GM18507 (cell line): Measurements from ENCODE around the gene ASB15.
"Not testable (repeated sequence)": the region's sequence is repeated elsewhere in the genome, so short reads cannot be mapped to it uniquely, and the experiment has no call there.

Experiments
- DNase-seq: peaks from one replicate; pipeline ENCODE4 v3.0.0; 2011; ENCODE audit warnings: low read depth; ENCODE audit not compliant: insufficient read length; ENCODE audit errors: extremely low spot score
- FAIRE-seq: peaks from 2 replicates; lab custom pipeline; 2011; peaks lifted over from hg19 to GRCh38; lab: Jason Lieb, UNC

Gene ASB15

DNA sequence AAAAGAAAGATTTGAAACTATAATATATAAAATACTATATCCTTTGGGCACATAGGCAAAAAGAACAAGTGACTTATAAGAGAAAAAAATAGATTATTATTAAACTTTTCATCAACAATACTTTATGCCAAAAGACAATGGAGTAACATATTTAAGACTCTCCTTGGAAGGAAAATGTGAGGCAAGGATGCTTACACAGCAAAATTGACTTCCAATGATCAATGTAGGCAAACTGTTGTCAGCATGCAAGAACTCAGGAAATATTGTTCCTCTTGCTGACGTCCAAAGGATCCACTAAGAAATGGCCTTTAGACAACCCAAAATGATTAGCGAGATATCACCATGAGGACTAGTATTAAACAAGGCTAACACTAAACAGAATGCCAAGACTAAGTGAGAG lies 31.2 kb downstream of the ASB15 start:
- FAIRE-seq (no peak), DNase-seq (no peak)

DNA sequence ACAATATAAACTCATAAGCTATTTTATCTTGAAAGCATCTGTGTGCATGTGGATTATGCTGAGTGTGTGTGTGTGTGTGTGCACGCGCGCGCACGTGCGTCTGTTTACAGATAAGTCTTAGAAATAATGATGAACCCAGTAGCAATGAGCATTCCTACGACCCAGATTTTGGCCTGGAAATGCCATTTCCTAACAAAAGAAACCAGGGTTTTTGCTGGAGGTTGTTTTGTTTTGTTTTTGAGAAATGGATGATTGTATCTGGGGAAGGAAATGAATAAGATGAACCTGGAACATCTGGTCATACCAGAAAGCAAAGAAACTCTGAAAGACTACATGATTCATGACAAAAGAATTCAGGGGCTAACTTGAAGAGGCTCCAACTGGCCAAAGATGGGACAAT lies 31.9 kb downstream of the ASB15 start:
- FAIRE-seq = no peak

DNA sequence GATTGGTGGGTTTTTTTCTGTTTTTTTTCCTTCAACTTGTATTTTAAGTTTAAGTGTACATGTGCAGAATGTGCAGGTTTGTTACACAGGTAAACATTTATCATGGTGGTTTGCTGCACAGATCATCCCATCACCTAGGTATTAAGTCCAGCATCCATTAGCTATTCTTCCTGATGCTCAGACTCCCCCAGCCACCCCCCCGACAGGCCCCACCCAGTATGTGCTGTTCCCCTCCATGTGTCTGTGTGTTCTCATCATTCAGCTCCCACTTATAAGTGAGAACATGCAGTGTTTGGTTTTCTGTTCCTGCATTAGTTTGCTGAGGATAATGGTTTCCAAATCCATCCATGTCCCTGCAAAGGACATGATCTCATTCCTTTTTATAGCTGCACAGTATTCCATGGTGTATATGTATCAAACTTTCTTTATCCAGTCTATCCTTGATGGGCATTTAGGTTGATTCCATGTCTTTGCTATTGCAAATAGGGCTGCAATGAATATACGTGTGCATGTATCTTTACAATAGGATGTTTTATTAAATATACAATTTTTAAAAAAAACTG lies 32.5 kb downstream of the ASB15 start:
- not testable (repeated sequence) for DNase-seq, FAIRE-seq

More for the DNA sequence above, 31.9 kb downstream of the ASB15 start:
- no peak for DNase-seq

DNA sequence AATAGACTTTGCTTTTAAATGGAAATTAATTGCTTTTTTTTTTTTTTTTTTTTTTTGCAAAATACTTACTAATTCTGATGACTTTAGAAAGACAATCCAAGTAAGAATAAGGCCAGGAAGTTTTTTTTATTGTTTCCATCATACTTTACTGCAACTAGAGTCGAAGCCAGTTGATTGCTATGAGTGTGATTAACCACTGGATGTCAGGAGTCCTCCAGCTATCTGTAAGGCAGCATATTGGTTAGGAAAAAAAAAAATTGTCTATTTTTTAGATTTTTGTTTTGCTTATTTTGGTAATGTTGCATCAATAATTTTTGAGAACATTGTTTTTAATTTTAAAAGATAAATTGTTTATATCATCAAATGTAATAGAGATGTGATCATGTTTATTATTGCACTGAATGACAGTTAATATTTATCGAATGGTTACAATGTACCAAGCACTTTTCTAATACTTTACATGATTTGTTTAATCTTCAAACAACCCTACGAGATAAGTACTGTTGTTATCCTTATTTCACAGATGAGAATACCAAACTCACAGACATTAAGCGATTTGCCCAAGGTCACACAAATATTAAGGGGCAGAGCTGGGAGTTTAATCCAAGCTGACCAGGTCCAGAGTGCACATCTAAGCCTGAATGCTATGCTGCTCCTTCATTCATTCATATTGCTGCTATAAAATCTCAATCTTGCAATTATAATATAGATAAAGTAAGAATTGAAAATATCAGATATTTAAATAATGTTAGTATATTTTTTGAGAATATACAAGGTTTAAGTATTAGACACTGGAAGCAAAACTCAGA lies 34.1 kb downstream of the ASB15 start:
- DNase-seq (no peak), FAIRE-seq (no peak)

DNA sequence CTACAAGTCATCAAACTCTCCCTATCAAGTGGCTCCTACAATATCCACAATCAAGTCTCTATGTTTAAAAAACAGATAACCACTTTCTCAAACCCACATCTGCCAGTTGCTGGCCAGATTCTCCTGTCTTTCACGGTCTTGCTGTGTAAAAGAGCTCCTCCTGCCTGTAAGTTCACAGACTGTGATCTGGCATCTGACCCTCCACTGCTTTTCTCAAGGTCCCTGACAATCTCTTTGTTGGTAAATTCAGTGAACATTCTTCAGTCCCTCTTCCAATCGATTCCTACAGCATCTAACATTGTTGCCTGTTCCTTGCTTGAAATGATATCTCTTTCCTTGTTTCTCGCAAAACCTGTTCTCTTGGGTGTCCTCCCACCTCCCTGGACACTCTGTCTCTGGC lies 35.6 kb downstream of the ASB15 start:
- no peak for FAIRE-seq
- DNase-seq = no peak

DNA sequence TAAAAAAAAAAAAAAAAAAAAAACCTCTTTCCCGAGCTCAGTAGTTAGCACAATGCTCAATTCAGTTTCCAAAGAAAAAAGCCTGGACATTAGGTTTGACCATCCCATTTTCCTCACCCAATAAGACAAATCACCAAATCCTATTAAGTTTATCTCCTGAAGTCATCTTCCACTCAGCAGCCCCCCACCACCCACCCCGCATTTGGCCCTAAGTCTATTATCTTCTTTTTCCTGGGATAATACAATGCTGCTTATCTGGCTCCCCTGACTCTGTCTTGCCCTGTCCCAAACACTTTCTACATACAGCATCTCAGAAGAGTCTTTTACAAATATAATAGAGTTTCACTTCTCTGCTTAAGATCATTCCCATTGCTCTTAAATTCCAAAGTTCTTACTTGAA lies 36.3 kb downstream of the ASB15 start:
- FAIRE-seq (no peak), DNase-seq (no peak)

DNA sequence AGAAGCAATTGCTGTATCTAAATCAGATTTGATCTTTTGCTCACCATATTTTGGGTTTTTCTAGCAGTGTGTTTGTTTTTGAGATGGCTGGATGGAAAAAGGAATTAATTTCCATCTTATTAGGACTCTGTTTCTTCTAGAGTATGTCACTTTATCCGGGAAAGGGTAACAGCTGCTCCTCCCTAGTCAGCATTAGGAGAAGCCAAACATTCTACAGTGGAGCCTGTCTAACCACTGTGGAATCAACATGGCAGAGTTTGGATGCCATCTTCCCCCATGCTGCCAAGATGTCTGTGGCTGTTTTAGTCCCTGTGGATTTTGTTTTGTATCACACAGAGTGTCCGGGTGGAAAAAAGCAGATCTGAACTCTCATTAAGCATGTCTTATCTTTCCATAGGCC lies 38.0 kb downstream of the ASB15 start:
- FAIRE-seq (no peak), DNase-seq (no peak)

DNA sequence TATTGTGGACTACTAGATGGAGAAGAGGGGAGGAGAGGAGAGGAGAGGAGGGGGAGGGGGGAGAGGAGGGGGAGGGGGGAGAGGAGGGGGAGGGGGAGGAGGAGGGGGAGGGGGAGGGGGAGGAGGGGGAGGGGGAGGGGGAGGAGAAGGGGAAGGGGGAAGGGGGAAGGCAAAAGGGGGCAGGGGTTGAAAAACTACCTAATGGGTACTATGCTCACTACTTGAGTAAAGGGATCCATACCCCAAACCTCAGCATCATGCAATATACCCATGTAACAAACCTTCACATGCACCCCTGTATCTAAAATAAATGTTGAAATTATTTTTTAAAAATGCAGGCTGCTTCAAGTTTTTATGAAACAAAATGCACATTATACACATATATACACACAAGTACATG lies 39.0 kb downstream of the ASB15 start:
- DNase-seq = no peak
- FAIRE-seq = no peak

DNA sequence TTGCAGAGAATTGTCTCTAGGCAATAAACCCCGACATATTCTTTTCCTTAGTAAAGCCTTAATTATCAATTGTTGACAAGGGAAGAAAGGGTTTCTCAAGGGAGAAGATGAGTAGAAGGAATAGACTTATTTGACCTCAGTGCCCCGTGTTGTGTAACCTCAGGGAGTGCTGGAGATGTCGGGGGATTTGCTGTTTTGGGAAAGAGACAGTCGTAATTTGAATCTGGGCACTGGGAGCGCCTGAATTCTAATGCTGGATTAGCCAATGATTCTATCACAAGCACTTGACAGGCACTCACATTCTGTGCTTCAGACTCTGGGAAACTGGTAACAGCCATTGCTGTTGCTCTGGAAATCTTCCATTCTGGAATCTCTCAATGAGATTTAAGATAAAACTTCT lies 40.3 kb downstream of the ASB15 start:
- no peak for FAIRE-seq
- DNase-seq = no peak

DNA sequence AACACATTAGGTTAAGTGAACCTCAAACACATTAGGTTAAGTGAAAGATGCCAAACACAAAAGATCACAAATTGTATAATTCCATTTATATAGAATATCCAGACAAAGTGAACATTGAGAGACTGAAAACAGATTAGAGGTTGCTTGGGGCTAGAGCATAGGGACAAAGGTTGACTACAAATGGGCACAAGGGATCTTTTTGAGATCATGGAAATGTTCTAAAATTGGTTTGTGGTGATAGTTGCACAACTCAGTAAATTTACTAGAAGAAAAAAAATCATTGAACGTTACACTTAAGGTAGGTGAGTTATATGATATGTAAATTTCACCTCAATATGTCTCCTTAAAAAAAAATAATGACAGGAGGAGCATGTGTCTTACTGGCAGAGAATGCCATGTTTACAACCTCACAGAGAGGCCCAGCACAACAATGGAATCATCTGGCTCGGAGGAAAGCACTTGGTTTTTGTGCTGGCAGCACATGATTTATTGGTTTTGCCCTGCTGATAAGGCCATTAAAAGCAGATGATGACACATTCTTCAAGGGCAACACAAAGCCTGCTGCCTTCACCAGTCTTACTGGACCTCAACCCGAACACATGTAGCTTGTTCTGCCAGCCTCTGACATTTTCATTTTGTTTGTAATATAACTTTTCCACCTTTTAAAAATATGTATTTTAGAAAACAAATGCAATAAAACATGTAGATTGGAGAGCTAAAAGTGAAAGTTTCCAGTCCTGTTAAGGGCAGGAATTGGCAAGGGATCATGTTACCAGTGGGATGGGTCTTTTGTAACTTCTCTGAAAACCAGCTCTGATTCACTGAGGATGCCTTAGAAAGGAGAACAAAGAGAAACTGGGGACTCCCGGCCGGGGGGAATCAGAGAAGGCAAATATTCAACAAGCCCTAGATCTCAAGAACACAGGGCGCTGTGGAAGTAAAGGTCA lies 42.1 kb downstream of the ASB15 start:
- FAIRE-seq = no peak
- no peak for DNase-seq

DNA sequence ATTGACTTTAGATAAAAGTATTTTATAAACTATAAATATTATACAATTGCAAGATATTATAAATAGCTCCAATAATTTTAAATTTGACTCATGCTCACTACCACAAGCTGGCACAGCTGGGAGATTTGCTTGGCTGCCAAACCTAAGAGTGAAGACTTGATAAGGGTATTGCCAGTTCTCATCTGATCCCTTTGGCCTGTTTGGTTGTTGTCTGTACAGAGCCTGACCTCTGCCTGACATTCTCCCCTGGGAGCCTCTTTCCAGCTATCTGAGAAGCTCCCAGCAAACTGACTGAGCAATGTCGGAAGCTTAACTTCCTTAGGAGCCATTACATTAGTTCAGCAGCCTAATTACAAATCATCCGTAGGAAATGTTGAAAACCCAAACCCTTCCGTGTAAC lies 43.9 kb downstream of the ASB15 start:
- no peak for DNase-seq
- no peak for FAIRE-seq

DNA sequence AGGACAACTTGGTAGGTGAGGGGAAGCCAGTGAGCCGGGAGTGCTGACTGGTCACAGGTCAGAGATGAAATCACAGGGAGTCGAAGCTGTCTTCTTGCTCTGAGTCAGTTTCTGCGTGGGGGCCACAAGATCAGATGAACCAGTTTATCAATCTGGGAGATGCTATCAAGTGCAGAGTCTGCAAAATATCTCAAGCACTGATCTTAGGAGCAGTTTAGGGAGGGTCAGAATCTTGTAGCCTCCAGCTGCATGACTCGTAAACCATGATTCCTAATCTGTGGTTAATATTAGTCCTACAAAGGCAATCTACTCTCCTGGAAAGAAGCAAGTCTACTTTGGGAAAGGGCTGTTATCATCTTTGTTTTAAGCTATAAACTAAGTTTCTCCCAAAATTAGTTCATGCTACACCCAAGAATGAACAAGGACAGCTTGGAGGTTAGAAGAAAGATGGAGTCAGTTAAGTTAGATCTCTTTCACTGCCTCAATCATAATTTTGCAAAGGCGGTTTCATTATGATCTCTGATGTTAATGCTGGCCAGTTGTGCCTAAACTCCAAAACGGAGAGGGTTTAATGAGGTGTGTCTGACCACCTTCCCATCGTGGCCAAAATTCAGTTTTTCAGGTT lies 45.6 kb downstream of the ASB15 start:
- no peak for FAIRE-seq
- DNase-seq = no peak

DNA sequence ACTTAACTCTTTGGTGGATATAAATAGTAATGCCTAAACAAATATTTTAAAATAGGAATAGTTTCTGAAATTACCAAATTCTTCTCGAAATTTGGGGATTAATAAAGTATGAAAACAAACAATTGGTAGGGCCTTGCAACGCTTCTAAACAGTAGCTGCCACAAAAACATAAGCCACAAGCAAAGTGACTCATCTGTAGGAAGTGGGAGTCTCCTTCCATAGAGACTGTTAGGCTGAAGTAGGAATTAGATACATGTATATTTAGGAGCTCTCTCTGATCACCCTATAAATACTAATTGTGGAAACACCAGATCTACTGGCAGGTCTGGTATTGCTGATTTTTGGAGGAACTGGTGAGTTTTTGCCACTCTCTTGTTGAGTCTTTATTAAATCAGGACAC lies 48.3 kb downstream of the ASB15 start:
- FAIRE-seq (no peak), DNase-seq (no peak)

DNA sequence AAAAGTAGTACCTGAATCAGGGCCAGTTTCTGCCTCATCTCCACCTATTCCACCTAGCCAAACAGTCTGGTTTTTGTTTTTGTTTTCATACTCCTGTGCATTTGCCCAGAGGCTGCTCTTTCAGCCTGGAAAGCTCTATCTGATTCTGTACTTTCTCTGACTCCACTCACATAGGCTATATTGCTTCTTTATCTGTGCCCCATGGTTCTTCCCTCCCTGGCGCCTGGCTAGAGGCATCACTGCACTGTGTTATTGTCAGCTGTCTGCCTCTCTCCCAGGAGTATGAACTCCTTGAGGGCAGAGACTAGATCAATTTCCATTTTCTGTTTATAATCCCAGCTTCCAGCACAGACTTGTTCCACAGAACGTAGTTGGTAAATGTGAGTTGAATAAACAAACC lies 49.0 kb downstream of the ASB15 start:
- no peak for FAIRE-seq

DNA sequence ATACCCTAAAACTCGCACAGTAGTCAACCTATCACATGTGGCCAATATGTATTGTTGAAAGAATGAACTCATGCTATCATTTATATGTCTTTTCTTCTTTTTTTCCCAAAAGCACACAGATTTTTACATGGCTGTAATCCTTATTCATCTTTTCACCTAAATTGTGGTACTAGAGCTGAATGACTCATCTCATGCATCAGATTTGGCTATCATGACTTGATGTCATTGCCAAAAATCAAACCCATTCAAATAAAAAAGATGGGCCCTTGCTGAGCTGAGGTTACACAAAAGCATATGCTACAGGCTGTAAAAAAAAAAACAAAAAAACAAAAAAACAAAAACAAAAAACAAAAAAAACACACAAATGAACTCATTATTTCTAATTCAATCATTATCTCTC lies 50.8 kb downstream of the ASB15 start:
- DNase-seq (no peak), FAIRE-seq (no peak)

More for the DNA sequence above, 49.0 kb downstream of the ASB15 start:
- DNase-seq = no peak

DNA sequence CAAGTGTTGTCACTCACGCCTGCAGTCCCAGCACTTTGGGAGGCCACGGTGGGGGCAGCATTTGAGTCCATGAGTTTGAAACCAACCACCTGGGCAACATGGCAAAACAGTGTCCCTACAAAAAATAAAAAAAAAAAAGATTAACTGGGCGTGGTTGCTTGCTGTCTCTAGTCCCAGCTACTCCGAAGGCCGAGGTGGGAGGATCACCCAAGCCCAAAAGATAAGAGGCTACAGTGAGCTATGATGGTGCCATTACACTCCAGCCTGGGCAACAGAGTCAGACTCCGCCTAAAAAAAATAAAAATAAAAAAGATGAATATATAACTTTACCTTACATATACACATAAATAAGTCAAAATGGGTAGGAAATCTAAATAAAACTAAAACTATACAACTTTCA lies 51.5 kb downstream of the ASB15 start:
- DNase-seq = no peak
- no peak for FAIRE-seq

DNA sequence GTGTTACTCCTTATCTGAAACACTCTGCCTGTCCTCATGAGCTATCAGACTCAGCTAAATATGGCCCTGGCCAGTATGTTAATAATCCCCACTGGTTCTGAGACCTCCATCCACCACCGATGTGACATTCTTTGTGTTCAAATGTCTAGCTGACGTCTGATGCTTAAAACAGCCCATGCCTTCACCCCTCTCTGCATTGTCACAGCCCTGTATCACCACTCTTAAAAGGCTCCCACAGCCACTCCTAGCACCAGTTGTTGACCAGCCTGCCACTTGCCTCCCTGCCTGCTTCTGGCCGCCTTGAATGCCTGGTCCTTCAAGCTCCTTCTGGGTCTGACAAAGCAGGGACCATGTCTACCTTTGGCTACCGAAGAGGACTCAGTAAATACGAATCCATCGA lies 54.0 kb downstream of the ASB15 start, which contains the start of gene LMOD2:
Gene LMOD2, plus strand, starts transcription at position 253 of the 400 bp plus-strand sequence. Its CDS starts 98 bp downstream, at position 351.
- DNase-seq = no peak
- FAIRE-seq = no peak

DNA sequence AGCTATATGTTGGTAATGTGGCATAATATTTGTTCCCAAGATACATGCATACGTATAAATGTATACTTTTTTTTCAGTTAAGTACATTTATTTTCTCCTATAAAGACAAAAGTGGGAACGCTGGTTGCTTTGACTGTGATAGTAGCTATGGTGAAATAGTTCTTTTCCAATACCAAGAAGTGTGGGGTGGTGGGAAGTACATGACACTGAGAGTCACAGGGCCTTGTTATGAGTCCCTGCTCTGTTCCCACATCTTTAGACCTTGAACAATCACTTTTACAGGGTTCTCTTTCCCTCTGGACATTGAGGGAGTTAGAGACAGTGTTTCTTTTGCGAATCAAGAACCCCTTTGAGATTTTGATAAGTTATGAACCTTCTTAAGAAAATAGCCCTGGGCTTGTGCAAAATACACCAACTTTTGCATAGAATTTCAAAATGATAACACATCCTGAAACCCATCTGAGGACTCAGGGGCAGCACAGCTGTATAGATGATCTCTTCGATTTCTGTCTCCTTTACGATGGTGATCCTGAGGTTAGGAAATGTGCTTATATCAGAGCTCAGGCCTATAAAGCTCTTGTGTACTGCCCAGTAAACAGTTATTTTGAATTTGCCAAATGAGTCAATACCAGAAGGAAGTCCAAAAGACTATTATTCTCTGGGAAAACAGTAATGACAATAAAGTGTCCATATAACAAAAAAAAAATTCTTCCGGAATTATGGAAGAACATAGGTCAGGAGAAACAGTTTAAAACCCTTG lies 55.1 kb downstream of the ASB15 start:
- DNase-seq (no peak), FAIRE-seq (no peak)

DNA sequence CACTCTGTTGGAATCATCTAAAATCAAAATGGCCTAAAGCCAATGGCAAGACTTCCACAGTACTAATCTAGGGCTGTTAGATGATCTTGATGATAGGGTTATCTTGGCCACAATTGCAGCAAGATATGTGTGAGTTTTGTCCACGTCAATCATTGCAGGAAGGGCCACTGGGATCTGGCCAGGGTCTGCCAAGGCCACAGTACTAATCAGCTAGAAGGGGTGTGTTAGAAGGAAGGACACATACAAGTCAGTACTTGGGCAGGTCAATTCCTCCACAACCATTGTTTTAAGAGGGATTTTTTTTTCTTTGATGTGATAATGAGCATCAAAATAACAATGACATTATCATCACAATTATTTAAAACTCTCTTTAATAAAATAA lies 55.7 kb downstream of the ASB15 start:
- DNase-seq (no peak), FAIRE-seq (no peak)
